K562 (cell line): ENCODE measurements around the gene TMEM86B.

Experiments
- GATA2 ChIP-seq: sonication (generic); formaldehyde crosslinking; IDR thresholded peaks from 2 replicates; pipeline ENCODE4 v1.4.0; 2020; ENCODE audit warnings: mild to moderate bottlenecking, missing genetic modification reagents
- HIVEP1 ChIP-seq: fragments of 250-450 bp; sonication (Bioruptor Pico); IDR thresholded peaks from 2 replicates; pipeline ENCODE4 v1.4.0; 2020; ENCODE audit warnings: mild to moderate bottlenecking
- KDM1A ChIP-seq, 2 experiments: fragments of 450-650 bp; IDR thresholded peaks; 2 replicates each; pipeline ENCODE4 v1.6.1; 2016; ENCODE audit warnings: mild to moderate bottlenecking in 2 of 2
- MXI1 ChIP-seq: IDR thresholded peaks from 2 replicates; pipeline ENCODE4 v1.6.1; 2011; ENCODE audit warnings: low read depth, mild to moderate bottlenecking, improper control_type of control experiment, low read length
- POLR2A ChIP-seq: fragments of 450-650 bp; conservative IDR thresholded peaks from 2 replicates; pipeline ENCODE4 v1.6.1; 2016
- RBM17 ChIP-seq: fragments of 200-400 bp; formaldehyde crosslinking; IDR thresholded peaks from 2 replicates; pipeline ENCODE4 v1.6.1; 2017; ENCODE audit warnings: low read depth, mild to moderate bottlenecking, low read length, borderline replicate concordance
- SP1 ChIP-seq: sonication (generic); formaldehyde crosslinking; IDR thresholded peaks from 2 replicates; pipeline ENCODE4 v1.8.1; 2022; ENCODE audit warnings: mild to moderate bottlenecking, missing genetic modification reagents
- ZBTB49 ChIP-seq: sonication (generic); formaldehyde crosslinking; IDR thresholded peaks from 2 replicates; pipeline ENCODE4 v1.8.0; 2022; ENCODE audit warnings: missing genetic modification reagents, mild to moderate bottlenecking, borderline replicate concordance
- ZSCAN29 ChIP-seq: fragments of 450-650 bp; IDR thresholded peaks from 2 replicates; pipeline ENCODE4 v1.6.1; 2017

- TF ChIP-seq ZBTB49 (no peak), KDM1A (IDR thresholded peaks at IDR 0.05) (no peak), HIVEP1 (no peak), POLR2A (no peak), SP1 (CRISPR knock-in tag) (no peak), RBM17 (no peak), MXI1 (no peak), ZSCAN29 (no peak), GATA2 (no peak)
These were observed 25.5 kb upstream of the TMEM86B start for GRCh38 chr19:55253842-55254624.
